Cardiac muscle cell (in vitro differentiated cells and primary cell): ENCODE data around the gene GTF3C5. TPM values are rescaled to one million over a fixed set of nuclear protein-coding genes. Genes with fewer than 3 reads are reported as not detected.

Experiments
- DNase-seq, 2 donors: peaks; one replicate each; pipeline versions ENCODE4 v3.0.0 to v3.0.0-alpha.2; 2010 to 2017; ENCODE audit warnings: low read depth in 1 of 2, low spot score in 1 of 2
- H3K27ac ChIP-seq: fragments of 200-600 bp; sonication (generic); 2 replicates; pipeline ENCODE4 v1.5.1; 2016
- H3K27me3 ChIP-seq: fragments of 200-600 bp; sonication (generic); 2 replicates; pipeline ENCODE4 v1.6.0; 2016; ENCODE audit warnings: control low read depth
- H3K36me3 ChIP-seq: fragments of 200-600 bp; sonication (generic); 2 replicates; pipeline ENCODE4 v1.5.1; 2016; ENCODE audit warnings: control low read depth
- H3K4me1 ChIP-seq: fragments of 200-600 bp; sonication (generic); 2 replicates; pipeline ENCODE4 v1.8.1; 2017; ENCODE audit warnings: low read depth, mild to moderate bottlenecking, mixed run types
- H3K4me3 ChIP-seq: fragments of 200-600 bp; sonication (generic); 2 replicates; pipeline ENCODE4 v1.5.1; 2016; ENCODE audit warnings: mild to moderate bottlenecking
- H3K9me3 ChIP-seq: fragments of 200-600 bp; sonication (generic); 2 replicates; pipeline ENCODE4 v1.5.1; 2017; ENCODE audit warnings: low read depth, mild to moderate bottlenecking, control low read depth
- polyA plus RNA-seq: library from polyadenylated mRNA; unstranded; fragments of >200 nt; fragmentation: Nextera tagmentation; extraction: Ambion mirVana; gene quantifications from 2 replicates; pipeline ENCODE4 v1.2.1, GENCODE V29; 2016
- total RNA-seq: library from RNA; depleted of rRNA; stranded (reverse); fragments of >200 nt; gene quantifications from 2 replicates; pipeline ENCODE4 v1.2.3, GENCODE V29; 2016
- TF ChIP-seq, protein P1 (sequence below): IDR thresholded peaks from 2 replicates; pipeline ENCODE4 v1.5.1; 2012; ENCODE audit warnings: low read depth, mild to moderate bottlenecking, low read length

GTF3C5 gene
- total and polyA plus RNA-seq, 2 experiments from 2014 or later = 84.0 to 99.5 TPM

DNA sequence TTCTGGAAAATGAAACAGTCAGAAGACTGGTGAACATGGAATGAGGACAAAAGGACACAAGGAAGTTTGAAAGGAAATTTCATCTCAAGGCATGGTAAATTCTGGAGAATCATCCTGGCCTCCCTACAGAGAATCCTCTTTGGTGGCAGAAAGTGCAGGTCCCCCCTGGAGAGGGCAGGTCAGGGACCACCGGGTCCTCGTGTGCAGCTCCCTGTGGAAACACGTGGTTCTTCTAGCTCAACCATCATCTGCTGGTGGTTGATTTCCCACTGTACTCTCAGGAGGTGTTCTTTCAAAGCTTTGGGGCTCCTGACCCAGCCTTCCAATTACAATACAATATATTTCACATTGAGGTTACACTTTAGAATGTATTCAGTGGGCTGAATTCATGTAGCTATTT, 2.6 kb upstream of the GTF3C5 start:
- Histone ChIP-seq H3K9me3 (no peaks in the 10 kb centered on the region), H3K4me3 (no peak overlapping the region), H3K36me3 (no peaks in the 10 kb centered on the region), H3K4me1 (peaks cover 7% of the 10 kb centered on the region), H3K27me3 (no peaks in the 10 kb centered on the region), H3K27ac (no peak overlapping the region)
- no peak for DNase-seq
- TF ChIP-seq, protein P1, sequence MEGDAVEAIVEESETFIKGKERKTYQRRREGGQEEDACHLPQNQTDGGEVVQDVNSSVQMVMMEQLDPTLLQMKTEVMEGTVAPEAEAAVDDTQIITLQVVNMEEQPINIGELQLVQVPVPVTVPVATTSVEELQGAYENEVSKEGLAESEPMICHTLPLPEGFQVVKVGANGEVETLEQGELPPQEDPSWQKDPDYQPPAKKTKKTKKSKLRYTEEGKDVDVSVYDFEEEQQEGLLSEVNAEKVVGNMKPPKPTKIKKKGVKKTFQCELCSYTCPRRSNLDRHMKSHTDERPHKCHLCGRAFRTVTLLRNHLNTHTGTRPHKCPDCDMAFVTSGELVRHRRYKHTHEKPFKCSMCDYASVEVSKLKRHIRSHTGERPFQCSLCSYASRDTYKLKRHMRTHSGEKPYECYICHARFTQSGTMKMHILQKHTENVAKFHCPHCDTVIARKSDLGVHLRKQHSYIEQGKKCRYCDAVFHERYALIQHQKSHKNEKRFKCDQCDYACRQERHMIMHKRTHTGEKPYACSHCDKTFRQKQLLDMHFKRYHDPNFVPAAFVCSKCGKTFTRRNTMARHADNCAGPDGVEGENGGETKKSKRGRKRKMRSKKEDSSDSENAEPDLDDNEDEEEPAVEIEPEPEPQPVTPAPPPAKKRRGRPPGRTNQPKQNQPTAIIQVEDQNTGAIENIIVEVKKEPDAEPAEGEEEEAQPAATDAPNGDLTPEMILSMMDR = no peak

DNA sequence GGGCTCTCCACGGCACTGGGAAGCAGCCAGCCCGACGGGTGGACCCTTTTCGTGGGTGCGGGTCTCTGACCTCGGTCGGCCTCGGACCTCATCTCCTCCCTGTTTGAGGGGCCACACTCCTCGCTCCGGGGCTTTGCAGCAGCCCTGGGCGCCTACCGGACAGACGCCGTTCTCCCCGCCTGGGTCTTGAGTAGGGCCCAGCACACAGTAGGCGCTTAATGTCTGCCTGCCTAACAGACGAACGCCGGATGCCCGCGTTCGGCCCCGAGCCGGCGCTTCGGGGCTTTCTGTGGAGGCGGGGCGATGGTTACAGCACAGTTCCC, 842 bp upstream of the GTF3C5 start:
- H3K4me3 ChIP-seq = peak overlapping the region; percentile 63
- no peaks in the 10 kb centered on the region for H3K27me3 ChIP-seq
- DNase-seq = no peak
- H3K4me1 ChIP-seq = peaks cover 7% of the 10 kb centered on the region
- peak overlapping the region; percentile 78 for H3K27ac ChIP-seq
- TF ChIP-seq, protein P1 = no peak
- no peaks in the 10 kb centered on the region for H3K9me3 ChIP-seq
- H3K36me3 ChIP-seq = no peaks in the 10 kb centered on the region

DNA sequence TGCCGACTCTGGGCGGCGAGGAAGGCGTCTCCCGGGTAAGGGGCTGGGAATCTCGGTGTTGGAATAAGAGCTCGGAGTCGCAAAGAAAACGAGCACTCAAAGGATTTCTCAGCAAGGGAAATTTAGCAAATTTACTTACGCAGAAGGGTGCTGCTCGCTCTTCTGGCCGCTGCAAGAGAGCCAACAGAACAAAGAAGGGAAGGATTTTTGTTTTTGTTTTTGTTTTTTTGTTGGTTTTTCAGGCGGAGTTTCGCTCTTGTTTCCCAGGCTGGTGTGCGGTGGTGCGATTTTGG, 279 bp downstream of the GTF3C5 start:
- Histone ChIP-seq H3K27ac (peak overlapping the region; percentile 88), H3K4me1 (peaks cover 7% of the 10 kb centered on the region), H3K4me3 (peak overlapping the region; percentile 63), H3K9me3 (no peaks in the 10 kb centered on the region), H3K36me3 (no peaks in the 10 kb centered on the region), H3K27me3 (no peaks in the 10 kb centered on the region)
- TF ChIP-seq, protein P1 = no peak
- DNase-seq = no peak

DNA sequence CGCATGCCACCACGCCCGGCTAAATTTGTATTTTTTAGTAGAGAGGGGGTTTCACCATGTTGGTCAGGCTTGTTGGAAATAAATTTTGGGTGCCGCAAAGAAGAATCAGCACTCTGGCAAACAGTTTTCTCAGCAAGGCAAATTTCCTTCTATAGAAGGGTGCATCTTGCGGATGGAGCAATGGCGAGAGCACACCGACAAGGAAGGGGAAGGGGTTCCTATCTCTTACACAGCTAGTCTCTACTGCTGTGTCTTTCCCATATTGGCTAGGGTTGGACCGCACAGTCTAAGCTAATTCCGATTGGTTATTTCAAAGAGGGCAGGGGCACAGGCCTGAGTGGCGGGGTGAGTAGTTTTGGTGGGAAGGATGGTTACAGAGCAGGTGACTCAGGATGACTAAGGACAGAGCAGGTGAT, 707 bp downstream of the GTF3C5 start:
- H3K27ac ChIP-seq = no peak overlapping the region
- H3K36me3 ChIP-seq = no peaks in the 10 kb centered on the region
- TF ChIP-seq, protein P1 = no peak
- no peaks in the 10 kb centered on the region for H3K9me3 ChIP-seq
- peak overlapping the region; percentile 63 for H3K4me3 ChIP-seq
- no peak for DNase-seq
- peaks cover 7% of the 10 kb centered on the region for H3K4me1 ChIP-seq
- no peaks in the 10 kb centered on the region for H3K27me3 ChIP-seq

DNA sequence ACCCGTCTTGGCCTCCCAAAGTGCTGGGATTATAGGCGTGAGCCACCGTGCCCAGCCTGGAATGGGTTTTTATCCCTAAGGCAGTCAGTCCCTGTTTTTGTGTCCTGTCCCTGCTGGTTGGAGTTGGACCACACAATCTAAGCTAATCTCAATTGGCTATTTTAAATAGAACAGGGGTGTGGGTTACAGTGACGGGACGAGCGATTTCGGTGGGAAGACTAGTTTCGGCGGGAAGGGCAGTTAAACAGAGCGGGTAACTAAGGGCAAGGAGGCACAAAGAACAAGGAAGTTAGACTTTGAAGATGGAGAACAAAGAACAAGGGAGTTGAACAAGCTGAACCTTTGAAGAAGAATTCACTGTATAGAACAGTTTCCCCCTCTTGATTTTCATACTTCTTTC, 1.4 kb downstream of the GTF3C5 start:
- Histone ChIP-seq H3K36me3 (no peaks in the 10 kb centered on the region), H3K27me3 (no peaks in the 10 kb centered on the region), H3K9me3 (no peaks in the 10 kb centered on the region), H3K4me3 (no peak overlapping the region), H3K4me1 (peaks cover 7% of the 10 kb centered on the region), H3K27ac (no peak overlapping the region)
- TF ChIP-seq, protein P1 = no peak
- DNase-seq = no peak

DNA sequence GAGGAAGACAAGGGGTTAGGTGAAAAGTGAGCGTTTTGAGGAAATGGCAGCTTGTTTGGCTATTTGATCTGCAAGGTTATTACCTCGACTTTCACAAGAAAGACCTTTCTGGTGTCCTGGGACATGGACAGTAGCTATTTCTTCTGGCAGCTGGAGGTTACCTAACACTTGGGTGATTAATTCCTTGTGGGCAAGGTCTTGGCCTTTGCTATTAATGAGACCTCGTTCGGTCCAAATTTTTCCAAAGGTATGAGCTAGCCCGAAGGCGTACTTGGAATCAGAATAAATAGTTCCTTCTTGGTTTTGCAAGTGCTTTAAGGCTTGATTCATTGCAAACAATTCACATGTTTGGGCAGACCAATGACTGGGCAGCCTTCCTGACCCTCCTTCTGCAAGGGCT, 4.9 kb downstream of the GTF3C5 start:
- Histone ChIP-seq H3K27me3 (no peaks in the 10 kb centered on the region), H3K27ac (no peak overlapping the region), H3K36me3 (no peaks in the 10 kb centered on the region), H3K4me3 (no peak overlapping the region), H3K9me3 (no peaks in the 10 kb centered on the region), H3K4me1 (peaks cover 7% of the 10 kb centered on the region)
- TF ChIP-seq, protein P1 = no peak
- DNase-seq = no peak
